ENCODE results near the gene SLC6A4. TPM values are rescaled to one million over a fixed set of nuclear protein-coding genes. Genes with fewer than 3 reads are reported as not detected.

Gene SLC6A4
- total RNA-seq, 2 donors from 2014 or later: 0.09 to 0.74 TPM

- Histone ChIP-seq H3K27ac (no peak overlapping the region), H3K36me3 (no peaks in the 10 kb centered on the region), H3K9me3 (no peaks in the 10 kb centered on the region), H3K4me3 (no peak overlapping the region), H3K27me3 (replicated peaks; ENCODE audit: insufficient read depth) (no peaks in the 10 kb centered on the region), H3K4me1 (replicated peaks) (no peaks in the 10 kb centered on the region)
- intact Hi-C loops (cut with DNase I): loop anchor here (5.0 kb wide), 1 partner anchor 153 kb away; no protein-coding TSS in a partner anchor
- DNase-seq (ENCODE audit: low spot score): no peak
- 95% methylated on average over 3 of the region's 3 CpGs for WGBS
- no peak for TF ChIP-seq POLR2A (IDR thresholded peaks at IDR 0.05)
- no peak for TF ChIP-seq CTCF (IDR thresholded peaks at IDR 0.05)
- TF ChIP-seq POLR2AphosphoS5 (IDR thresholded peaks at IDR 0.05): no peak
These were observed 39.4 kb upstream of the SLC6A4 start for GRCh38 chr17:30274887-30275286.

- intact Hi-C loops (cut with DNase I): no loop called here
These were observed 37.9 kb upstream of the SLC6A4 start for GRCh38 chr17:30273373-30273772.

GRCh38 chr17:30271102-30271501 is 35.6 kb upstream of the SLC6A4 start:
- TF ChIP-seq POLR2A (IDR thresholded peaks at IDR 0.05) (no peak), POLR2AphosphoS5 (IDR thresholded peaks at IDR 0.05) (no peak), CTCF (IDR thresholded peaks at IDR 0.05) (no peak)
- H3K27me3 ChIP-seq (replicated peaks; ENCODE audit: insufficient read depth): no peaks in the 10 kb centered on the region
- 97% methylated on average over 6 of the region's 6 CpGs for WGBS
- no peaks in the 10 kb centered on the region for H3K36me3 ChIP-seq
- DNase-seq (ENCODE audit: low spot score): no peak
- H3K27ac ChIP-seq: no peak overlapping the region
- no peaks in the 10 kb centered on the region for H3K9me3 ChIP-seq
- intact Hi-C loops (cut with DNase I): no loop called here
- H3K4me1 ChIP-seq (replicated peaks): no peaks in the 10 kb centered on the region
- no peak overlapping the region for H3K4me3 ChIP-seq

More at GRCh38 chr17:30273373-30273772, 37.9 kb upstream of the SLC6A4 start:
- Histone ChIP-seq H3K27ac (no peak overlapping the region), H3K4me3 (no peak overlapping the region), H3K9me3 (no peaks in the 10 kb centered on the region), H3K27me3 (replicated peaks; ENCODE audit: insufficient read depth) (no peaks in the 10 kb centered on the region), H3K4me1 (replicated peaks) (no peaks in the 10 kb centered on the region), H3K36me3 (no peaks in the 10 kb centered on the region)
- no peak for DNase-seq (ENCODE audit: low spot score)
- no peak for TF ChIP-seq POLR2AphosphoS5 (IDR thresholded peaks at IDR 0.05)
- WGBS: 84% methylated on average over 6 of the region's 6 CpGs

GRCh38 chr17:30267625-30268024 is 32.1 kb upstream of the SLC6A4 start:
- no peak overlapping the region for H3K27ac ChIP-seq
- H3K4me3 ChIP-seq: no peak overlapping the region
- intact Hi-C loops (cut with DNase I): no loop called here
- no peak for DNase-seq (ENCODE audit: low spot score)
- H3K4me1 ChIP-seq (replicated peaks): no peaks in the 10 kb centered on the region
- peaks cover 0 to 2% of the 10 kb centered on the region in 2 donors for H3K36me3 ChIP-seq
- 97% methylated on average over 2 of the region's 2 CpGs for WGBS
- no peaks in the 10 kb centered on the region for H3K27me3 ChIP-seq (replicated peaks; ENCODE audit: insufficient read depth)
- H3K9me3 ChIP-seq: no peaks in the 10 kb centered on the region
- no peak for TF ChIP-seq POLR2A (IDR thresholded peaks at IDR 0.05)
- TF ChIP-seq CTCF (IDR thresholded peaks at IDR 0.05): no peak
- TF ChIP-seq POLR2AphosphoS5 (IDR thresholded peaks at IDR 0.05): no peak

- H3K36me3 ChIP-seq: peaks cover 0 to 2% of the 10 kb centered on the region in 2 donors
- no peak overlapping the region for H3K4me3 ChIP-seq
- TF ChIP-seq CTCF (IDR thresholded peaks at IDR 0.05): no peak
- no peak for TF ChIP-seq POLR2AphosphoS5 (IDR thresholded peaks at IDR 0.05)
- no peak for TF ChIP-seq POLR2A (IDR thresholded peaks at IDR 0.05)
These were observed 28.2 kb upstream of the SLC6A4 start for GRCh38 chr17:30263552-30264333.

More at GRCh38 chr17:30263552-30264333, 28.2 kb upstream of the SLC6A4 start:
- WGBS: 58% methylated on average over 2 of the region's 2 CpGs
- H3K27ac ChIP-seq: no peak overlapping the region
- H3K9me3 ChIP-seq: no peaks in the 10 kb centered on the region
- no peaks in the 10 kb centered on the region for H3K4me1 ChIP-seq (replicated peaks)
- no peak for DNase-seq (ENCODE audit: low spot score)
- intact Hi-C loops (cut with DNase I): no loop called here
- no peaks in the 10 kb centered on the region for H3K27me3 ChIP-seq (replicated peaks; ENCODE audit: insufficient read depth)
